NCI-H226 (cell line): ENCODE results near the gene PM20D2.
A peak's percentile ranks its signal among the peaks of the same experiment; 100 is the strongest.
"Not testable (repeated sequence)": the region's sequence is repeated elsewhere in the genome, so short reads cannot be mapped to it uniquely, and the experiment has no call there.

Experiments used
- DNase-seq: peaks from one replicate; pipeline ENCODE4 v3.0.0-alpha.2; 2015

PM20D2 gene

DNA sequence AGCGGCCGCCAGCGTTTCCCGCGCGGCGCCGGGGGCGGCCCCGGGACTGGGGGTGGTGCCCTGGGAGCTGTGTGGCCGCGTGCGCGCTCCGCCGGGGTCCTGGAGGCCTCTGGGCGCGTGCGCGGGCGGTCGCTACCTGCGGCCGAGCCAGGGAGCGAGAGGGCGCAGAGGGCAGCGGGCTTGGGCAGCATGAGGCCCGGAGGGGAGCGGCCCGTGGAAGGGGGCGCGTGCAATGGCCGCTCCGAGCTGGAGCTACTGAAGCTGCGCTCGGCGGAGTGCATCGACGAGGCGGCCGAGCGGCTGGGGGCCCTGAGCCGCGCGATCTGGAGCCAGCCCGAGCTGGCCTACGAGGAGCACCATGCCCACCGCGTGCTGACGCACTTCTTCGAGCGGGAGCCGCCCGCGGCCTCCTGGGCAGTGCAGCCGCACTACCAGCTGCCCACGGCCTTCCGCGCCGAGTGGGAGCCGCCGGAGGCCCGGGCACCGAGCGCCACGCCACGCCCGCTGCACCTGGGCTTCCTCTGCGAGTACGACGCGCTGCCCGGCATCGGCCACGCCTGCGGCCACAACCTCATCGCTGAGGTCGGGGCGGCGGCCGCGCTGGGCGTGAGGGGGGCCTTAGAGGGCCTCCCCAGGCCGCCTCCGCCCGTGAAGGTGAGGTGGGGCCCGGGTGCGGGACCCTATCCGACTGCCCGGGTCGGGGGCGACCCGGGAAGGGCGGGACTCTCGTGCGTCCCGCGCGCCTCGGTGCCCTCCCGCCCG, at the start of gene PM20D2:
Gene PM20D2, plus strand, starts transcription at position 100 of the 762 bp plus-strand sequence. Its CDS starts 90 bp downstream, at position 190.
- peak; percentile 58 for DNase-seq

DNA sequence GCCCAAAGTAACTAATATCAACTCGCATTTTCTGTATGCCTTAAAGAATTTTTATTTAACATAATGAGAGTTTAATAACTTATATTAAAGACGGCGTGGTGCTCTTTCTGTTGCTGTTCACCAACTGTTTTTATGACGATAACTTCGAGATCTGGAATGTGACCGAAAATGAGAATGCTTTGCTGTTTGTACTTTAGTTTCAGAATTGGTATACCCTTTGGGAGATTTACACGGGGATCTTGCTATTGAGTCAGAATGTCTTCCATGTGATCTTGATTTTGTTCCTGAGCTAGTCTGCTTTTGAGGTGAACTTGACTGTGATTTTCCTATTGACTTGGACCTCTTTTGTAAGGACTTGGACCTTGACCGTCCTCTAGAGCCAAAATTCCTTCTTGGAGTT, 47.4 kb upstream of the PM20D2 start:
- no peak for DNase-seq

DNA sequence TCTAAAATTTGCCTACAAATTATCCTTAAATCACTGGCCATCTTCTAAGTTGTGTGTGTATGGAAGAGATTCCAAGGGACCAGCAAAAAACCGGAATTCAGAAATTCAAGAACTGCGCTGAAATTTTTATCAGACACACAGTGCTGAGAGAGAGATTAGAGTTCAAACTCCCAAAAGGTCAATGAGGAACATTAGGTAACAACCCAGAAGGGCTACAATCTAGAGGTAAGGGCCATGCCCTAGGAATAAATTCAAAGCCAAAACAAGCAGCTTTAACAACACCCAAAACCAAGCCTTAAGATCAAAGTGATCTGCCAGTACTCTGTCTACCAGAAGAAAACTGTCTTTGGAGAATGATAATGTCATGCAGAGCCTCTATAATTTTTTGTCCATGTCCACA, 45.7 kb upstream of the PM20D2 start:
- DNase-seq: no peak

DNA sequence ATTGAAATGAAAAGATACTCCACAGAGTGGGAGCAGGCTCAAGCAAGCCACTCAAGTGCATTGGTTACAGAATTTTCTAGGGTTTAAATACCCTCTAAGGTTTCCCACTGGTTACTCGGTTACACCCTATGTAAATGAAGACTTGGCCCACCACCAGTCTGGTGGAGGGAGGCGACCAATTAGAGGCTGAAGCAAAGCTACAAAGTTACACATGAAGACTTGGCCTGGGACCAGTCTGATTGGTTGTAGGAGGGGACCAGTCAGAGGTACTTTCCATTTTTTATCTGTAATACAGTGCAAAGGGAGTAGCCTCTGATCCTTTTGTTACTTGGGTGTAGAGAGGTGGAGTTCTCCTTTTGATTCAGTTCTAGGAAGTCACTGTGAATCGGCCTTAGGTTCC, 35.6 kb upstream of the PM20D2 start:
- DNase-seq: no peak

DNA sequence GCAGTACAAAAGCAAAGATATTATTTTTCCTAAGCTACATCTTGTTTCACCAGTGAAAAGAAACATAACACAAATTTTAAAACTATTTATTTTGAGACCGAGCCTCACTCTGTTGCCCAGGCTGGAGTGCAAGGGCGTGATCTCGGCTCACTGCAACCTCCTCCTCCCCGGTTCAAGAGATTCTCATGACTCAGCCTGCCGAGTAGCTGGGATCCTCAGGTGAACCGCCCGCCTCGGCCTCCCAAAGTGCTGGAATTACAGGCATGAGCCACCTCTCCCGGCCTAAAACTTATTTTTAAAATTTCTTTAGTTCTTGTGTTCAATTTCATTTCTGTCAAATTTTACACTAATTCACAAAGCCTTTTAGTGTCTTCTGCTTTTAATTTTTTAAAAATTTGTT, 33.9 kb upstream of the PM20D2 start:
- DNase-seq: no peak

DNA sequence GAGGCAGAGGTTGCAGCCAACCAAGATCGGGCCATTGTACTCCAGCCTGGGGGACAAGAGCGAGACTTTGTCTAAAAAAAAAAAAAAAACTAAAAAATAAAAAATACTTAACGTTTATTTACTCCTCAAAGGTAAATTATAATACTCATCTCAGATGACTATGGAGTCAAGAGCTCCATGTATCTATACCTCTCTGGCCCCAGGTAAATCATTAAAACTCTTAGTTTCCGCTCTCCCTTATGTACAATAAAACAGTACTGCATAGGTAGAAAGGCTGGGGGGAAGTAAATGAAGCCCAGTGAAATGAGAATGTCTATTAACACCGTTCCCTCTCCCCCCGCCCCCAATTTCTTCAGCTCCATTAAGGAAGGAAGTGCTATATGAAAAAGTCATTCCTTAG, 29.2 kb upstream of the PM20D2 start:
- DNase-seq: no peak

GRCh38 chr6:89117211-89118108, 28.4 kb upstream of the PM20D2 start, which contains the start of gene SRSF12:
Gene SRSF12, minus strand, starts transcription at chr6:89118071. Its CDS starts 184 bp downstream, at chr6:89117887.
- DNase-seq: no peak

- no peak for DNase-seq
Measured at GRCh38 chr6:89118931-89119330, 26.9 kb upstream of the PM20D2 start.

DNA sequence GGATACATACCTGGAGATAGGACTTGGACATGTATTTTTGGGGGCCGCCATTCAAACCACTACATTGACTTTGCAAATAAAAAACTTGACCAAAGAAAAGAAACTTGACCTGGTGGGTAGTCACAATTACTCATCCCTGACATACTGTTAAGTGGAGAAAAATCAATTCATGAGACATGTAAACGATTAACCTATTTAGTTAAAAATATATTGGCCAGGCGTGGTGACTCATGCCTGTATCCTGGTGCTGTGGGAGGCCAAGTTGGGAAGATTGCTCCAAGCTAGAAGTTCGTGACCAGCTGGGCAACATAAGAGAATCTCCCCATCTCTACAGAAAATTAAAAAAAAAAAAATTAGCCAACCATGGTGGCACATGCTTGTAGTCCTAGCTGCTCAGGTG, 25.5 kb upstream of the PM20D2 start:
- no peak for DNase-seq

DNA sequence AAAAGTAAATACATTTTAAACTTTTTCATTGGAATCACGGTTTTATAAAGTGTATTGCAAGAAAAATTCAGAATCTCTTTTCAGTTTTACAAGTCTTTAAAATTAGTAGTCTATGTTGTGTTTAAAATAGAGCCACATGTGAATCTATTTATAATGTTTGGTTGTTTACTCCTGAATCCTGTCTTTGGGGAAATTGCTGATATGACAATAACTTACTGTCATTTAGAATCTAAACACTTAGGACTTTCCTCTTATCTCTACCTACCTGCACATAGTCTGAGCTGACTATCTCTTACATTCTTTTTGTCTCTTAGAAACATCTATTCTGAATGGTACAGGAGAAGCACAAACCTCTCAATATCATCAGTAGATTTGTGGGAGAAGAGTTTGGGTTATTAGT, 23.9 kb upstream of the PM20D2 start:
- no peak for DNase-seq

DNA sequence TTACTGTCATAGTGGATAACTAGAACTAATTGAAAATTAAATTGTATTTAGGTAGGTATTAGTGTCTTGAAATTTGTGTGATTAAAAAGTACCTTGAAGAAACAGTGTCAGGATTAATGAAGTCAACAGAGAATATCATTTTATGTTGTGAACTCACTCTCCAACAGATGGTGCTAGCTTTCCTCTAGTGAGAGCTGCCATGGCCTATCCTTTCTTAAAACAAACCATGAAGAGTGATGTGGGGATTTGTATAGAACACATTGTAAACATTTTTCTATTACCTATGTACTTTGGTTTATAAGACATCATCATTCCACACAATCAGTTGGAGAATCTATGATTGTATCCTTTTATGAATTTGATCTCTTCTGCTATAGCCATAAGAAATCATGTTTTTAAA, 23.2 kb upstream of the PM20D2 start:
- peak; percentile 15 for DNase-seq

DNA sequence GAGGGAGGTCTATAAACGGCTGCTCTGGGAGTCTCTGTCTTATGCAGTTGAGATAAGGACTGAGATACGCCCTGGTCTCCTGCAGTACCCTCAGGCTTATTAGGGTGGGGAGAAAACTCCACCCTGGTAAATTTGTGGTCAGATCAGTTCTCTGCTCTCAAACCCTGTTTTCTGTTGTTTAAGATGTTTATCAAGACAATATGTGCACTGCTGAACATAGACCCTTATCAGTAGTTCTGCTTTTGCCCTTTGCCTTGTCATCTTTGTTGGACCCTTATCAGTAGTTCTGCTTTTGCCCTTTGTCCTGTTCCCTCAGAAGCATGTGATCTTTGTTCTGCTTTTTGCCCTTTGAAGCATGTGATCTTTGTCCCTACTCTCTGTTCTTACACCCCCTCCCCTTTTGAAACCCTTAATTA, 17.6 kb upstream of the PM20D2 start:
- not testable (repeated sequence) for DNase-seq

DNA sequence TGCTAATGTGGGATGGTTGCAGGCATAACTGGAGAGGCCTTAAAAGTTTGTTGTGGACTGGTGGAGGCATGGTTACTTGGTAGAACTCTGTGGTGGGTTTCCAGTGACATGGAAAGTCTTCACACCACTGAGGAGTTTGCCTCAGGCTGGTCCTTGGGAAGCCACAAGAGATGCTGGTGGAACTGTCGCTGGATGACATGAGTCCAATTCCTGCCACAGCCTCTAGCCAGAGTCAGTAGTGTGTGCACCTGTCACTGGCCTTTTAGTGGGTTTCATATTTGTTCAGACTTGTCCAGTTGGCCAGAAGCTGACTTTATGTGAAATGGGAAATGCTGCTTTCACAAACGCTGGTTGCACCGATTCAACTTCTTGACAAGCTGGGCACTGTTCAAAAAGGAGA, 14.3 kb upstream of the PM20D2 start:
- DNase-seq: no peak

- DNase-seq: no peak
Measured at GRCh38 chr6:89132057-89132456, 13.8 kb upstream of the PM20D2 start.

DNA sequence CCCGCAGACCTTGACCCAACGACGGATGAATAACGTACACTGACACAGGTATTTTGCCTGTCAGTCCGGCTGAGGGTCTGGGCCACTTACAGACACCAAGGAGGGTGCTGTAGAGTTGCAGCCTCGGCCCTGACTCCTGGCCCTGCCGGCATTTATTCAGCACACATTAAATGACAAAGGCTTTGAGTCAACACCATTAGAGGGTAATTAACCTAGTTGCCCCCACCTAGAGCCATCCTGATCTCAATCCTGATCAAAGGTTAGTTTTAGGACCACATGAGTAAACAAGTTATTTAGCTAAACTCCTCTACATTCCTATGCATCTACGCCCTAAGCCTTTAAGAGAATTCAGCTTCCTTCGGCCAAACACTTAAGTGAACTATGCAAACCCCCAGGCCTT, 11.9 kb upstream of the PM20D2 start:
- DNase-seq: no peak

DNA sequence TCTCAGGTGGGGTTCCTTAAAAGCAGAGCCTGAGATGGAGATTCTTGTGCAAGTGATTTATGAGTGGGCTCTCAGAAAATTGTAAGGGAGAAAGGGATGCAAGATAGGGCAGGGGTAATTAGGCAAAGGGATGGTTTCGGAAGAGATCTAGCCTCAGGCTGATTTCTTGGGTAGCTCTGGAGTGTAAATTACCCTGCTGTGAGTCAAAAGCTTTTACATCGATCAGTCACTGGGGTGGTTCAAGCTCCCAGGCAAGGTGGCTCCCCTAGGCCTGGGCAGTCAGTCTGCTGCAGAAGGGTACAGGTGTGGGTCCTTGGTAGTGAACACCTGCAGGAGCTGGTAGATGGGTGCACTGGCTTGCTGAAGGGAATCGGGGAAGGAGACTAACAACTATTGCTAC, 11.1 kb upstream of the PM20D2 start:
- DNase-seq: no peak

DNA sequence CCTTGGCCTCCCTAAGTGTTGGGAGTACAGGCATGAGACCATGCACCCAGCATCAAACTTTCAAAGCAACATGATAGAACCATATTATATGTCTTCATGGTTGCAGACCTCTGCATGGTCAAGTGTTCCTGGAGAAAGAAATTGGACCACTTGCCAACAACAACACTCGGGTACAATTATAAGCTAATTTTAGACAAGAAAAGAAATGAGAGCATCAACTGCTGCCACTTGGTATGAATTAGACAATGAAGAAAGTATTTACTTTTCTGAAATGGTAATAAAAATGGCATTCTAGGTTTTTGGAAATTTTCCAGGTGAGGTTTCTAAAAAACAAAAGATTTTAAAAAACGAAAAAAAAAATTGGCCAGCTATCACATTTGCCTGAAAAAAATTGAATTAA, 7.7 kb upstream of the PM20D2 start:
- no peak for DNase-seq

- DNase-seq: peak; percentile 73
Measured at GRCh38 chr6:89139509-89140346, 6.1 kb upstream of the PM20D2 start.

DNA sequence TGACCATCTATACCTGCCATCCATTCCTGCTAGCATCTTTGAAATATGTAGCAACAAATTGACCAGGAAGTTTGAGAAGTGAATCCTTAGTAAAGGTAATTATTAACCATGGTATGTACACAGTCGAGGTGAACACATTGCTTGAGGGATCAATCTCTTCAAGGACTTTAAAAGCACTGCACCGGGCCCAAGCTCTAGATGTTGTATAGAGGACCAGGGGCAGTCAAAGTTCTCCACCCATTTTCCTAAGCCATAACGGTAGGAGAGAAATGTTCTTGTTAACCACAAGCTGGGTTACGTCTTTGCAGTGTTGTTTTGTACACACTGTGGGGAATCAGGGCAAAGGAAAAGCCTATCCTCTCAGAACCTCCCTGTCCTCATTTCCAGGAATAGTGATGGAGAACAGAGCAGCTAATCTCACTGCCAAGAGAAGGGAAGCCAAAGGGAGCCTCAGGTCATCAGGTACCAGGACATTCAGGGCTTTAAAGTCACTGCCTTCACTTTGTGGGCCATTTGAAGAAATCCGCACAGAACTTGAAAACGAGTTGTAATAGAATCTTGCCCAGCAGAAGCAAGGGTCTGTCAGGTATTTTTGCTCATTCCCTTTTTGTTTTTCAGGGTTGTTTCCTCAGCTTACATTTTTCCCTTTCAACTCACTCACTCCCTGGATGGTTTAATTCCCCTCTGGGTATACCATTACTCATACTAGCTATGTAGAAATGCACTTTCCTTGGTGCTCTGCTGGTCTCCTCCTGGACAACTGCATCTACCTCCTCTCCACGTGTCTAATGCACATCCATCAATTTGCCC, 5.3 kb upstream of the PM20D2 start:
- peak; percentile 48 for DNase-seq

DNA sequence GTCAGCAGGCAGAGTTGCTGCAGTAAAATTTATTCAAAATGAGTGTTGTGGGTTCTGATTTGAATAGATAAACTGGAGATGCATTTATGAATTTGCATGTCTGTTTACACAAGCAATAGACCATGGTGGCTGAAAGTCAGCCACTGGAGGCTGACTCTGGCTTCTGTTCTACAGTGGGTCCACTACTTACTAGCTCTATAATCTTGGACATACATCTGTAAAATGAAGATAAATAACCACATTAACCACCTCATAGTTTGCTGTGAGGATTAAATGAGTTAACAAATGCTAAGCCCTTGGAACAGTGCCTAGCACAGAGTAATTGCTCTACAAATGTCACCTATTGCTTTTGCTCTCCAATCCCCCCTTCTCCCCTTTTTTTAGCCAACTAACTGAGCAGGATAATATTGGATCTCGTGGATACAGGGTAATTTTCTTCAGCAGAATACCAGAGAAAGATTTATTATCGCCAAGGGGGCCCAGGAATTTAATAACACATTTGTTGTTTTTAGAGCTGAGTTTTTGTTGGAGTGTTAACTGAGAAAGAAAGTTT, 1.4 kb upstream of the PM20D2 start:
- DNase-seq: no peak

DNA sequence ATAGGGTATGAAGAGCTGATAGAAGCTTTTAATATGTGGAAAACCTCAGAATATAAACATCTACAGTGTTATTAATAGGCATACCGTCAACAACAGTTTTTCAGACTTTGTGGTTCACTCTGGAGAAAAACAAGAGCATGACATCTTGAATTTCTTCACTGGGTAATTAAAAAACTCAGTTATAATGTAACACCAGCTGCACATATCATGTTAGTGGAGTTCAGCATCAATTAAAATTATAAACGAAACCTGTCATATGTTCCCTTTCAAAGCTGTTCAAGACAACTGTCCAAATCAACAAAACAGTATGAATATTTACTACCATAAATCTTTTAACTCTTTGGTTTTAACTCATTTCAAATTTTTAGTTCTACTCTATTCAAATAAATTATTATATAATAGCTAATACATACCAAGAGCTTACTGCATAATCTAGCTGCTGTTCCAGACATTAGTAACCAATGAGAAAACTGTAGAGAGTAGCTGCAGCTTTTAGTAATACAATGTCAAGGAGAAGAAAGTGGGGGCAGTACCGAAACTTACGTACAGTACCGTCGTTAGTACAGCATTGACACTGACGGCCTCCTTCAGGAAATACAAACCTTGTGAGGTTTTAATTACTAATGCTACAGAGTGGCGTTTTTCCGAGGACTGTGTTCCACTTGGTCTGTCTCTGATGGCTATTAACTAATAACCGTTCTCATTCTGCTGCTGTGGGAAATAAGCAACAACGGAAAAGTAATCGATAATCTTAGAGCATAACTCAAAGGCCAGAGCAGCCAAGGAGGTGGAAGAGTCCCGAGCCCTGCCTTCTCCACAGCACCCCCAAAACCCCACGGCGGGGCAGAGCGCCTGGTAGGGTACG, 532 bp upstream of the PM20D2 start:
- no peak for DNase-seq
